Stimulated activated CD8-positive, alpha-beta memory T cell treated with anti-CD3 and anti-CD28 coated beads, Interleukin-12 subunit alpha, Interleukin-12 subunit beta, amount 100 ng/mL, for 24 hours (primary cell): ENCODE measurements around the gene ZDHHC13.

Experiments used
- DNase-seq: peaks from one replicate; pipeline ENCODE4 v3.0.0-alpha.2; 2020; ENCODE audit errors: extremely low read depth

The ZDHHC13 gene

DNA sequence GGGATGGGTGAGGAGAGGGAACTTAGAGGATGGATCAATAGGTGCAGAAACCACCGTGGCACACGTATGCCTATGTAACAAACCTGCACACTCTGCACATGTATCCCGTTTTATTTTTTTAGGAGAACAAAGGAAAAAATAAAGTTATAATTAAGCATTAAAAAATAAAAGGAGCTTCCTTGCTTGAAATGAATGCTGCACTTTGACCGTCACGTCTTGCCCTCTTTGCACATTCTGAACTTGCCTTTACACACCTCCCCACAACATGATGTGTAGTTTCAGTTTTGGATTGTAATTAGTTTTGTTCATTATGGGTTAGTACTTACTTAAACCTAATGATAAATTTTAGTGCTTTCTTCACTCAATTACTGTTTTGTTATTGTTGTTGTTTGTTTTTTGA lies 87.9 kb downstream of the ZDHHC13 start:
- no peak for DNase-seq

GRCh38 chr11:19208181-19208580 lies 91.2 kb downstream of the ZDHHC13 start:
- DNase-seq, result no peak

DNA sequence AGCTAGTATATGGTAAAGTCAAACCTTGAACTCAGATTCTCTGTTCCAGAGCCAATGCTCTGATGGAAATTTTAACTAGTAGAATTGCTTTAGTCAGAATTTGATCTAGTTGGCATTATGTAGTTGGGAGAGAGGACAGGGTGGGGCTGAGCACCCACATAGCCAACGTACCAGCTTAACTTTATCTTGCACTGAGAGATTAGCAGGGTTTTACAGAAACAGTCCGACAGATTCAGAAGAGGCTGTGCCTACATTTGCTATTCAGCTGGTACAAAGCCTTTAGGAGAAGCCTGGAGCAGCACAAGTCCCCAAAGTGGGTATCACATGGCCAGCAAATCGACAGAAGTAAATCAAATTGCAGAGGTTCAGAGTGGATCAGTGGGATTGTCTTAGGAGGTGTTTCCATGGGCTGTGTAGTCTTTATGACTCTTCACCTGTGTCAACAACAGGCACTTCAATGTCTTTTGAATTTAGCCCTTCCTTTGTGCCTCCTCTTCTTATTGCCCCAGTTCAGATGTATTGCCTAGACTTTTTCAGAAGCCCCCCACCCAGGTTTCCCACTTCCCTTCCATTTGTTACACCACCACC lies 92.1 kb downstream of the ZDHHC13 start:
- DNase-seq, result no peak

- no peak for DNase-seq
Observed at GRCh38 chr11:19209617-19210370, 92.8 kb downstream of the ZDHHC13 start.

DNA sequence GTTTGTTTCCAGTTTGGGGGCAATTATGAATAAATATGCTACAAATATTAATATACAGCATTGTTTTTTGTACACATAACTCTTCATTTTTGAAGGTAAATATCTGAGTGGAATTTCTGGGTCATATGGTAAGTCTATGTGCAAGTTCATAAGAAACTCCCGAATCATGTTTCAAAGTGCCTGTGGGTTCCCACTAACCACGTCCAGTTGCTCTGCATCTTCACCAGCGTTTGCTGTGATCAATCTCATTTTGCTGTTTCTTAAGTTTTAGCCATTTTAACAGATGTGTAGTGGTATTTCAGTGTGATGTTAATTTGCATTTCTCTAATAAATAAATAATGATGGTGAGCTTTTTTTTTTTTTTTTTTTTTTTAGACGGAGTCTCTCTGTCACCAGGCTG lies 99.1 kb downstream of the ZDHHC13 start:
- no peak for DNase-seq

DNA sequence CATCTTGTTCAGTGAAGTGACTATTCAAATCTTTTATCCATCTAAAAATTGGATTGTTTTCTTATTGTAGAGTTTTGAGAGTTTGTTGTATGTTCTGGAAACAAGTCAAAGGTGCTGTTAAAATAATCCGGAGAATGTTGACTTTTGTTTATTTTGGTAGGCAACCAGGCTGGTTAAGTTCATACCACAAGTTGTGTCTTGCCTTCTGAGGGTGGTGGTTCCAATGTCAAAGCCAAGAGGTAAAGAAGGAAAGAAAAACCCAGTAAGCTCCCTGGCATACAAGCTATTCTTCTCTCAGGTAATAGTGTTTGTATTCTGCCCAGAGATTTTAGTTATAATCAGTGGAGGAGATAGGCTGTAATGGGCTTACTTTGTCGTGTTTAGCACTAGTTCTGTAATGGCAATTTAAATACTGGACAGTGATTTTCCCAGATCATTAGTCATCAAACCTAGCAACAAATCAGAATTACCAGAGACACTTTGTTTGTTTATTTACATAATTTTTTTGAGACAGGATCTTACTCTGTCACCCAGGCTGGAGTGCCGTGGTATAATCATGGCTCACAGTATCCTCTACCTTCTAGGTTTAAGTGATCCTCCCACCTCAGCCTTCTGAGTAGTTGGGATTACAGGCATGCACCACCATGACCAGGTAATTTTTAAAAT lies 99.9 kb downstream of the ZDHHC13 start:
- no peak for DNase-seq

GRCh38 chr11:19218216-19218615 lies 101.2 kb downstream of the ZDHHC13 start:
- no peak for DNase-seq

- no peak for DNase-seq
Observed at GRCh38 chr11:19218786-19219460, 102.0 kb downstream of the ZDHHC13 start.

DNA sequence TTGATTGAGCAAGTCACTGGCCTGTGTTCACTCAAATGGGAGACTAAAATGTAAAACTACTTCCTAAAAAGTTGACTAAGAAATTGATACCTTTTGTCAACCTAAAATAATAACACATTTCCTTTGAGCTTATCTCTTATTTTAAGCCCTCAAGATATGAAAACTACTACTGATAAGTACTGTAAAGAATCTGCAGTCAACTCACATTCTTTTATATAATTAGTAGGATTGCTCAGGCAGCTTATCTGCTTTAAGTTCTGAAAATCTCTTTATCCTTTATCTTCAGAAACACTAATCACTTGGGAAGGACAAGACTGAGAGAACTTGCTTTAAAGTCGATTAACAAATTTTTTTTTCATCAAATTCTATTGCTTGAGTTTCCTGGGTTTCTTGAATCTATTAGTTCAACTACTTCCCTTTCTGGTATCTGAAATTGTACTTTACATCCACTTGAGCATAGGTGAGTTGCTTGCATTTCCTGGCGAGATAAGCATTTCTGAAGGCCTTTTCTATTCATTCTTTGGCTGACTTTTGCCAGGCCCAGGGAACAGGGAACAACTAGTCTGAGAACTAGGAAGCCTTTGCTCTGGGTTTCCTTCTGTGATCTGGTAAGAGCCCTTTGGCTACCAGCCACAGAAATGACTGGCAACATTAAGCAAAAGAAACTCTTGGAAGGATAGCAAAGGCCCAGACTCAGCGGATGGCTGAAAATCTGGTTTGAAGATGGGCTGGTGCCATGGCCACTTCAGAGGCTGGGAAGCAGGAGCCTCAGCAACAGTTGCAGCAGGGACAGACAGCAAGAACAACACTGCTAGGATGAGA lies 104.1 kb downstream of the ZDHHC13 start:
- no peak for DNase-seq

GRCh38 chr11:19225123-19225522 lies 108.2 kb downstream of the ZDHHC13 start:
- no peak for DNase-seq

GRCh38 chr11:19225581-19225980 lies 108.6 kb downstream of the ZDHHC13 start:
- no peak for DNase-seq
